Calu3 (cell line): ENCODE measurements around the gene RAB17. TPM values are rescaled to one million over a fixed set of nuclear protein-coding genes. Genes with fewer than 3 reads are reported as not detected.

ENCODE experiments used
- BruUV-seq: library from RNA; stranded (reverse); fragments of 400-500 nt; replicated peaks from 2 replicates; lab custom pipeline; 2021; lab: Mats Ljungman, UMichigan
- CTCF ChIA-PET: fragments of 300-600 bp; sonication (Branson Sonifier 250); formaldehyde crosslinking; loops from one replicate; lab custom pipeline; 2022; ENCODE audit warnings: antibody characterized with exemption; lab: Charles Lee
- DNase-seq: peaks from one replicate; pipeline ENCODE4 v3.0.0; 2022
- H3K27ac Mint-ChIP-seq: one replicate; pipeline ENCODE4 v1.8.0; 2022; ENCODE audit warnings: mixed read lengths; ENCODE audit not compliant: unreplicated experiment
- H3K27me3 Mint-ChIP-seq: one replicate; pipeline ENCODE4 v1.8.0; 2022; ENCODE audit warnings: mixed read lengths; ENCODE audit not compliant: unreplicated experiment
- H3K36me3 Mint-ChIP-seq: one replicate; pipeline ENCODE4 v1.8.0; 2022; ENCODE audit warnings: mild to moderate bottlenecking, moderate library complexity, mixed read lengths; ENCODE audit not compliant: insufficient read depth, unreplicated experiment
- H3K4me1 Mint-ChIP-seq: one replicate; pipeline ENCODE4 v1.8.0; 2022; ENCODE audit warnings: mild to moderate bottlenecking, low read depth, mixed read lengths; ENCODE audit not compliant: unreplicated experiment
- H3K4me3 Mint-ChIP-seq: one replicate; pipeline ENCODE4 v1.8.0; 2022; ENCODE audit warnings: mild to moderate bottlenecking, low read depth, moderate library complexity, mixed read lengths; ENCODE audit not compliant: unreplicated experiment
- H3K9me3 Mint-ChIP-seq: one replicate; pipeline ENCODE4 v1.8.0; 2022; ENCODE audit warnings: low read depth, mixed read lengths; ENCODE audit not compliant: unreplicated experiment
- CTCF ChIP-seq: fragments of 200-600 bp; IDR thresholded peaks from one replicate; pipeline ENCODE4 v1.8.0; 2022; ENCODE audit warnings: antibody characterized with exemption; ENCODE audit not compliant: unreplicated experiment
- intact Hi-C: fragments of 100-400 bp; cut with micrococcal nuclease; formaldehyde crosslinking; loops from one replicate; pipeline ENCODE4 v1.10.0; 2022; ENCODE audit not compliant: unreplicated experiment
- total RNA-seq: library from RNA; stranded (reverse); gene quantifications from 2 replicates; pipeline ENCODE4 v1.2.3, GENCODE V29; 2022

The RAB17 gene
- total RNA-seq, 1 experiment from 2014 or later: 33.3 TPM

- Mint-ChIP-seq H3K9me3 (no peaks in the 10 kb centered on the region), H3K36me3 (no peaks in the 10 kb centered on the region), H3K4me3 (no peak overlapping the region), H3K4me1 (no peaks in the 10 kb centered on the region), H3K27me3 (peaks cover 64% of the 10 kb centered on the region), H3K27ac (no peak overlapping the region)
- no TSS peak for BruUV-seq
- intact Hi-C loops: no loop called here
- no peak for DNase-seq
- no peak for TF ChIP-seq CTCF
- CTCF ChIA-PET: interaction anchor here (0.6 kb wide), 1 partner anchor 48 kb away, joined by 4 read pairs; no protein-coding TSS in a partner anchor
Observed at GRCh38 chr2:237604391-237604790, 13.9 kb upstream of the RAB17 start.

- Mint-ChIP-seq H3K4me1 (no peaks in the 10 kb centered on the region), H3K4me3 (no peak overlapping the region), H3K9me3 (no peaks in the 10 kb centered on the region), H3K36me3 (no peaks in the 10 kb centered on the region), H3K27me3 (peaks cover 64% of the 10 kb centered on the region), H3K27ac (no peak overlapping the region)
- no peak for TF ChIP-seq CTCF
- intact Hi-C loops: no loop called here
- DNase-seq: no peak
- CTCF ChIA-PET: interaction anchor here (0.6 kb wide), 1 partner anchor 48 kb away, joined by 4 read pairs; no protein-coding TSS in a partner anchor
- BruUV-seq: no TSS peak
Observed at GRCh38 chr2:237603718-237604362, 13.3 kb upstream of the RAB17 start.

GRCh38 chr2:237603049-237603717 is 12.6 kb upstream of the RAB17 start:
- Mint-ChIP-seq H3K27ac (no peak overlapping the region), H3K4me1 (no peaks in the 10 kb centered on the region), H3K9me3 (no peaks in the 10 kb centered on the region), H3K36me3 (peaks cover 5% of the 10 kb centered on the region), H3K27me3 (peaks cover 64% of the 10 kb centered on the region), H3K4me3 (no peak overlapping the region)
- TF ChIP-seq CTCF: no peak
- intact Hi-C loops: no loop called here
- CTCF ChIA-PET: interaction anchor here (1.2 kb wide), 1 partner anchor 82 kb away, joined by 5 read pairs; no protein-coding TSS in a partner anchor
- BruUV-seq: no TSS peak
- DNase-seq: no peak

GRCh38 chr2:237602409-237602808 is 11.9 kb upstream of the RAB17 start:
- TF ChIP-seq CTCF: no peak
- Mint-ChIP-seq H3K9me3 (no peaks in the 10 kb centered on the region), H3K4me3 (no peak overlapping the region), H3K36me3 (peaks cover 11% of the 10 kb centered on the region), H3K4me1 (no peaks in the 10 kb centered on the region), H3K27ac (no peak overlapping the region), H3K27me3 (peaks cover 64% of the 10 kb centered on the region)
- BruUV-seq: no TSS peak
- CTCF ChIA-PET: interaction anchor here (0.8 to 1.2 kb wide), 3 partner anchors 19 to 90 kb away, joined by 3 to 5 read pairs (median 4); no protein-coding TSS in a partner anchor
- intact Hi-C loops: no loop called here
- no peak for DNase-seq
